ENCODE data around the gene STH. TPM values are rescaled to one million over a fixed set of nuclear protein-coding genes. Genes with fewer than 3 reads are reported as not detected.

STH gene
- polyA plus RNA-seq, 1 donor (not counting 4 experiments of a cell fraction or from before 2014, with no cell fraction given), result not detected

- FAIRE-seq, result no peak
- Histone ChIP-seq H3K9me1 (ENCODE audit: control insufficient read depth, extremely low read depth, insufficient read depth, low read length) (no peaks in the 10 kb centered on the region), H3K9ac (ENCODE audit: control insufficient read depth, extremely low read depth, insufficient read depth, low read length) (no peak overlapping the region), H3K79me2 (ENCODE audit: control insufficient read depth, insufficient read depth, low read length) (no peaks in the 10 kb centered on the region), H4K20me1 (ENCODE audit: control insufficient read depth, extremely low read depth, insufficient read depth, low read length) (no peaks in the 10 kb centered on the region), H3K9me3 (ENCODE audit: control insufficient read depth, low read depth, low read length) (no peaks in the 10 kb centered on the region), H3K4me2 (ENCODE audit: control insufficient read depth, extremely low read depth, insufficient read depth, low read depth, low read length) (no peak overlapping the region), H3K27me3 (ENCODE audit: control insufficient read depth, extremely low read depth, insufficient read depth, low read length) (no peaks in the 10 kb centered on the region), H3K4me1 (ENCODE audit: control insufficient read depth, extremely low read depth, insufficient read depth, low read length) (no peaks in the 10 kb centered on the region), H2AFZ (ENCODE audit: control insufficient read depth, low read length) (no peak overlapping the region), H3K27ac (ENCODE audit: control insufficient read depth, insufficient read depth, low read length) (no peak overlapping the region), H3K36me3 (ENCODE audit: control insufficient read depth in 2 of 2, extremely low read depth in 1 of 2, insufficient read depth in 2 of 2, low read length in 2 of 2) (peaks cover 24 to 39% of the 10 kb centered on the region in 2 experiments), H3K4me3 (ENCODE audit: control insufficient read depth in 2 of 3, extremely low read depth in 1 of 3, insufficient read depth in 2 of 3, low read depth in 1 of 3, low read length in 3 of 3) (no peak overlapping the region)
- no peak for DNase-seq (ENCODE audit: low read depth, low spot score)
- dilution Hi-C loops (cut with MboI; ENCODE audit: extremely low pct_ligation_motif_present, low sequenced_read_pairs), result no loop called here
- TF ChIP-seq EZH2 (IDR thresholded peaks at IDR 0.05; ENCODE audit: low read length) (no peak), CTCF (optimal IDR thresholded peaks at IDR 0.05 in 1 of 3, IDR thresholded peaks at IDR 0.05 in 1 of 3, conservative IDR thresholded peaks at IDR 0.05 in 1 of 3; ENCODE audit: extremely low read depth in 1 of 3, insufficient read depth in 2 of 3, low read length in 3 of 3) (no peak)
These were observed 48.3 kb downstream of the STH start for GRCh38 chr17:46047398-46047797.

- Histone ChIP-seq H2AFZ (ENCODE audit: control insufficient read depth, low read length) (no peak overlapping the region), H3K27ac (ENCODE audit: control insufficient read depth, insufficient read depth, low read length) (no peak overlapping the region), H3K36me3 (ENCODE audit: control insufficient read depth in 2 of 2, extremely low read depth in 1 of 2, insufficient read depth in 2 of 2, low read length in 2 of 2) (peaks cover 24 to 36% of the 10 kb centered on the region in 2 experiments), H3K27me3 (ENCODE audit: control insufficient read depth, extremely low read depth, insufficient read depth, low read length) (no peaks in the 10 kb centered on the region), H4K20me1 (ENCODE audit: control insufficient read depth, extremely low read depth, insufficient read depth, low read length) (no peaks in the 10 kb centered on the region), H3K4me3 (ENCODE audit: control insufficient read depth in 2 of 3, extremely low read depth in 1 of 3, insufficient read depth in 2 of 3, low read depth in 1 of 3, low read length in 3 of 3) (no peak overlapping the region), H3K79me2 (ENCODE audit: control insufficient read depth, insufficient read depth, low read length) (no peaks in the 10 kb centered on the region), H3K4me2 (ENCODE audit: control insufficient read depth, extremely low read depth, insufficient read depth, low read depth, low read length) (no peak overlapping the region), H3K9ac (ENCODE audit: control insufficient read depth, extremely low read depth, insufficient read depth, low read length) (no peak overlapping the region), H3K9me3 (ENCODE audit: control insufficient read depth, low read depth, low read length) (no peaks in the 10 kb centered on the region), H3K4me1 (ENCODE audit: control insufficient read depth, extremely low read depth, insufficient read depth, low read length) (no peaks in the 10 kb centered on the region), H3K9me1 (ENCODE audit: control insufficient read depth, extremely low read depth, insufficient read depth, low read length) (no peaks in the 10 kb centered on the region)
- FAIRE-seq (no peak), DNase-seq (ENCODE audit: low read depth, low spot score) (no peak)
- TF ChIP-seq CTCF (optimal IDR thresholded peaks at IDR 0.05 in 1 of 3, IDR thresholded peaks at IDR 0.05 in 1 of 3, conservative IDR thresholded peaks at IDR 0.05 in 1 of 3; ENCODE audit: extremely low read depth in 1 of 3, insufficient read depth in 2 of 3, low read length in 3 of 3) (no peak), EZH2 (IDR thresholded peaks at IDR 0.05; ENCODE audit: low read length) (no peak)
- dilution Hi-C loops (cut with MboI; ENCODE audit: extremely low pct_ligation_motif_present, low sequenced_read_pairs), result no loop called here
These were observed 48.8 kb downstream of the STH start for GRCh38 chr17:46047856-46048255.

Other genes starting within 250 kb of the STH start
- not detected in 3 replicates for gene CRHR1, start 214.9 kb upstream of the STH start, polyA plus RNA-seq
- gene SPPL2C, start 154.4 kb upstream of the STH start, polyA plus RNA-seq, result not detected in 3 replicates
- gene MAPT, start 104.7 kb upstream of the STH start, polyA plus RNA-seq, result 0.08 to 0.15 TPM (median 0.10 TPM) in 3 replicates
- 10.2 to 17.6 TPM (median 13.7 TPM) in 3 replicates for gene KANSL1, start 194.2 kb downstream of the STH start, polyA plus RNA-seq